ENCODE results near the gene CCDC60.

The CCDC60 gene

GRCh38 chr12:119546340-119546739 lies 211.8 kb downstream of the CCDC60 start:
- no peak for DNase-seq

GRCh38 chr12:119547001-119547400 lies 212.5 kb downstream of the CCDC60 start:
- DNase-seq = no peak

- DNase-seq = no peak
These were observed 222.3 kb downstream of the CCDC60 start for GRCh38 chr12:119556854-119557253.

GRCh38 chr12:119565404-119565803 lies 230.9 kb downstream of the CCDC60 start:
- no peak for DNase-seq

- no peak for DNase-seq
These were observed 236.2 kb downstream of the CCDC60 start for GRCh38 chr12:119570771-119571170.

- DNase-seq = no peak
These were observed 238.6 kb downstream of the CCDC60 start for GRCh38 chr12:119573086-119573485.

GRCh38 chr12:119574255-119574654 lies 239.7 kb downstream of the CCDC60 start:
- no peak for DNase-seq

- no peak for DNase-seq
These were observed 241.7 kb downstream of the CCDC60 start for GRCh38 chr12:119576118-119576810.

GRCh38 chr12:119576915-119577314 lies 242.4 kb downstream of the CCDC60 start:
- no peak for DNase-seq

- DNase-seq = no peak
These were observed 243.6 kb downstream of the CCDC60 start for GRCh38 chr12:119578112-119578511.

- DNase-seq = no peak
These were observed 254.6 kb downstream of the CCDC60 start for GRCh38 chr12:119589097-119589496.

- no peak for DNase-seq
These were observed 255.1 kb downstream of the CCDC60 start for GRCh38 chr12:119589634-119590033.
